BE2C (cell line): ENCODE measurements around the gene JARID2.

Experiments used
- DNase-seq: peaks from one replicate; pipeline ENCODE4 v3.0.0-alpha.2; 2020
- H3K27me3 ChIP-seq: fragments of 250-450 bp; sonication (Bioruptor Pico); 2 replicates; pipeline ENCODE4 v1.5.1; 2020; ENCODE audit warnings: mild to moderate bottlenecking
- H3K36me3 ChIP-seq: fragments of 250-450 bp; sonication (Bioruptor Pico); 2 replicates; pipeline ENCODE4 v1.5.1; 2020; ENCODE audit warnings: mild to moderate bottlenecking
- H3K4me1 ChIP-seq: fragments of 250-450 bp; sonication (Bioruptor Pico); 2 replicates; pipeline ENCODE4 v1.5.1; 2020
- H3K4me3 ChIP-seq: 2 replicates; pipeline ENCODE4 v1.5.1; 2011; ENCODE audit warnings: low read depth, low read length
- H3K9me3 ChIP-seq: fragments of 250-450 bp; sonication (Bioruptor Pico); 2 replicates; pipeline ENCODE4 v1.5.1; 2020
- TF ChIP-seq, protein P1 (sequence below): IDR thresholded peaks from 2 replicates; pipeline ENCODE4 v1.5.1; 2012; ENCODE audit warnings: mild to moderate bottlenecking, low read depth, low read length

Gene JARID2

DNA sequence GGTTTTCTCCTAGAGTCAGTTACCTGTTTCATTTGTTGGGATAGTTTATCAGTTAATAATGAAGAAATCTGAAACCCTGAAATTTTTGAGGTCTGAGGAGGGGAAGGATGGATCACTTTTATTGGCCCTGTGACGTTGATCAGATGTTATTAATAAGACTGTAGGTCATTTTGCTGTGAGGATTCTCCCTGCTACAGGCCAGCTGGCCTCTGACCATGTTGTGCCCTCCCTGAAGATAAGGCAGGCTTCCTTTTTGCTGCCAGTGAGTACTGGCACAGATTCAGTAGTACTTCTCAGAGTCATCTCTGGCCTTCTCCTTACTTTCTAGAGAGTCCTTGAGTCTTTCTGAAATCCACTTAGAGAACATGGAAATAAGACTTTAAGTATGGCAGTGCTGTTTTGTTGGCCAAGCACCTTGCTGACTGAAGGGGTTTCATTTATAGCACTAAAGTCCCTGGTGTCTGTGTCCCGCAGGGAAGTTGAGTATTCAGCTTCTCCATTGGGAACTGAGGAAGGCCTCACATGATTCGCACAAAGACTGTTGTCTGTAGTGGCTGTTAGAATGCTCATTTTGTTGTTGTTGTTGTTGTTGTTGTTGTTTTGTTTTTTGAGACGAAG, 214.3 kb downstream of the JARID2 start:
- no peak for DNase-seq
- H3K9me3 ChIP-seq = no peaks in the 10 kb centered on the region
- H3K27me3 ChIP-seq = no peaks in the 10 kb centered on the region
- no peaks in the 10 kb centered on the region for H3K36me3 ChIP-seq
- TF ChIP-seq, protein P1, sequence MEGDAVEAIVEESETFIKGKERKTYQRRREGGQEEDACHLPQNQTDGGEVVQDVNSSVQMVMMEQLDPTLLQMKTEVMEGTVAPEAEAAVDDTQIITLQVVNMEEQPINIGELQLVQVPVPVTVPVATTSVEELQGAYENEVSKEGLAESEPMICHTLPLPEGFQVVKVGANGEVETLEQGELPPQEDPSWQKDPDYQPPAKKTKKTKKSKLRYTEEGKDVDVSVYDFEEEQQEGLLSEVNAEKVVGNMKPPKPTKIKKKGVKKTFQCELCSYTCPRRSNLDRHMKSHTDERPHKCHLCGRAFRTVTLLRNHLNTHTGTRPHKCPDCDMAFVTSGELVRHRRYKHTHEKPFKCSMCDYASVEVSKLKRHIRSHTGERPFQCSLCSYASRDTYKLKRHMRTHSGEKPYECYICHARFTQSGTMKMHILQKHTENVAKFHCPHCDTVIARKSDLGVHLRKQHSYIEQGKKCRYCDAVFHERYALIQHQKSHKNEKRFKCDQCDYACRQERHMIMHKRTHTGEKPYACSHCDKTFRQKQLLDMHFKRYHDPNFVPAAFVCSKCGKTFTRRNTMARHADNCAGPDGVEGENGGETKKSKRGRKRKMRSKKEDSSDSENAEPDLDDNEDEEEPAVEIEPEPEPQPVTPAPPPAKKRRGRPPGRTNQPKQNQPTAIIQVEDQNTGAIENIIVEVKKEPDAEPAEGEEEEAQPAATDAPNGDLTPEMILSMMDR = no peak
- no peak overlapping the region for H3K4me3 ChIP-seq
- peaks cover 15% of the 10 kb centered on the region for H3K4me1 ChIP-seq

DNA sequence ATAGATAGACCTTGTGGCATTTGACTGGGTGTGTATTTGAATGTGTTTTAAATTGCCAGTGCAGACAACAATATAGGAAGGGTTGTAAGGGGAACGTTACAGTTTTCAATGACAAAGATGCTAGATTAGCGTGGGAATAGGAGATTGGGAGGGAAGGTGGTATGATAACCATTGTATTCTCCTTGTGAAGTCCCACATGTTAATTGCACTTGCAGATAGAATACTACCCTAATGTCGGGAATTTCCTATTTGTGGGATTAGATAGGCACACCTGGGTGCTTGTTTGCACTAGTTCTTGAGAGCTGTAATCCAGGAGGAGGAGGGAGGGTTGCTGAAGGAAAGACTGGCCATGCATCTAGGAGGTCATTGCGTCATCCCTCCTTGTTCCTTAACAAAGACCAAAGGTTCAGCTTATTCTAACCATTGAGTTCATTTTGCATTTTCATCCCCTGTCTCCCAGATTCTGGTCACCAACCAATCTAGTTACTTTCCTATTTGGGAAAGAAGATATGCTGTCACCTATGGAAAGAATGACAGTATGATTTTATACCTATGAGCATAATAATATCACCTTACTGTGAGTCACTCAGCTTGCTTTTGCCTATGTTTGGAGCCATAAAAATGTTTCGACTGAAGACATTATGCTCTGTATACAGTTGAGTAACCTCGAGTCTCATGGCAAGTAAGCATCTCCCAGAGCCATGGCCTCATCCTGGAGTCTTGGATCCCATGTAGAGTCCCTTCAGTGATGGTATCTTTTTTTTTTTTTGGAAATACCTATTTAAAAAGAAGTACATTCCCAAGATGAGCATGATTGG, 215.5 kb downstream of the JARID2 start:
- Histone ChIP-seq H3K4me1 (peaks cover 7% of the 10 kb centered on the region; the same call in 1 of the 2 replicates), H3K9me3 (no peaks in the 10 kb centered on the region), H3K36me3 (no peaks in the 10 kb centered on the region), H3K27me3 (no peaks in the 10 kb centered on the region), H3K4me3 (no peak overlapping the region)
- DNase-seq = no peak
- TF ChIP-seq, protein P1 = no peak

DNA sequence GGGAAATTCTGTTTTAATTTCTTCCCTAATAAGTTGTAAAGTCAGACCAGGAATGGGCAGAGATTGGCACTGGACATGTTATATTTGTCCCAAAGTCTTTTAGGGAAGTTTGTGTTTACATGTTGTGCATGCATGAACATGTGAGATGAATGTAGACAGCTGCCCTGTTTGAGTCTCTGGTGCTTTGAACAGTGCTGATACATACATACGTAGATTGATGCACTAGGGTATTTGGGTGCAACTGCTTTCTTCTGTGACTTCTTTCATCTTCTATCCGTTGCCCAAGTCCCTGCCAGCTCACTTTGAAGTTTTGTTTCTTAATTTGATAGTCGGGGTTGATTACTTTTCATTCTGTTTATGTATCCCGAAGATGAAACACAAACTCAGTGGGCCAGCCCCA, 216.4 kb downstream of the JARID2 start:
- TF ChIP-seq, protein P1 = no peak
- no peak for DNase-seq
- Histone ChIP-seq H3K4me1 (peaks cover 7% of the 10 kb centered on the region; the same call in 1 of the 2 replicates), H3K4me3 (no peak overlapping the region), H3K36me3 (no peaks in the 10 kb centered on the region), H3K9me3 (no peaks in the 10 kb centered on the region), H3K27me3 (no peaks in the 10 kb centered on the region)

DNA sequence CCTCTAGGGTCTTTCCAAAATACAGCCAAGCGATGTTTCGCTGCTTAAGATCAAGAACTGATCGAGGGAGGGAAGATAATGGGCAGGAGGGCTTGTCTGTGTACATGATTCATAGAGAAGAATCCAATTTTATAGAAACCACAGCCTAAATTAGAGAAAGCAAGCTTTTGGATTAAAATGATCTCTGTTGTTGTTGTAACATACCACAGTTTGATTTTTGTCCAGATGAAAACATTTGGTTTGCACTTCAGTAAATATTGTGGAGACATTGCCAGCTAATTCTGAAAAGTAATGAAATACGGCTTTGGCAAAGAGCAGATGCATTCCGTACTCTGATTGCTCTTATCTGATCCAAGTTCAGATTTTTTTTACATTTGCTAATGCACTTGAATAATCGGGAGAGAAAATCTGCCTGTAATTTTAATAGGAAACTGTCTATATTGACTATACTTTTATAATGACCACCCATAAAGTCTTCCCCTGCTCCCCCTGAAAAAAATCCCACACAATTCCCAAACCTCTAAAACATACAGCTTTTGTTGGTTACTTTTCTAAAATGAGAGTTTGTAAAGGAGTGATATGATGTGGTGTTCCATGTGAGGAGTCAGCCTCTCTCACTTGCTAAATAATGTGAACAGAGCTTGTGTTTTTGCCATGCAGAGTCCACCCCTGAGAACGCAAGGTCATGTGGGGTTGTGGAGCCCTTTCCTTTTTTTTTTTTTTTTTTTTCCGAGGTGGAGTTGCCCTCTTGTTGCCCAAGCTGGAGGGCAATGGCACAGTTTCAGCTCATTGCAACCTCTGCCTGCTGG, 217.1 kb downstream of the JARID2 start:
- Histone ChIP-seq H3K27me3 (no peaks in the 10 kb centered on the region), H3K4me3 (no peak overlapping the region), H3K4me1 (peaks cover 7% of the 10 kb centered on the region; the same call in 1 of the 2 replicates), H3K9me3 (no peaks in the 10 kb centered on the region), H3K36me3 (no peaks in the 10 kb centered on the region)
- TF ChIP-seq, protein P1 = no peak
- DNase-seq = no peak

DNA sequence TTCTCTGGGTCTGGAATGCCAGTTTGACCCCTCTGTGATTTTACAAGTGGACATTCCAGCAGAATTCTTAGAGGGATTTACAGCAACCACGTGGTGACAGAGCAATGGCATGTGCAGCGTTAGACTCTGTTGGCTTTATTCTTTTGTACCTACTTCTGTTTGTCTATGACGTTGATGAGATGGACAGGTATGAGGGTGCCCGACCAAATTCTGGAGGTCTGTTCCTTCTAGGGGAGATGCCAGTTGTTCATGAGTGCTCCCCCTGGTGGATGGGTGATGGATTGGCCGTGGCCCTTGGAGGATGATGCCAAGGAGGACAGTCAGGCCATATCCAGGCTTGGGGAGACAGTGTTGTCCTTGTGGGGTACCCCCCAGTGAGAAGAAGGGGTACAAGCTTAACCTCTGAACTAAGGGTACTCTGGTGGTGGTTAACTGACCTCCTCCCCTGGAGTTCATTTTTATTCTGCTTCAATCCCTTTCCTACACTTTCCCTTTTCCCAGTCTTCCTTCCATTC, 218.4 kb downstream of the JARID2 start:
- TF ChIP-seq, protein P1 = peak; percentile 79
- no peaks in the 10 kb centered on the region for H3K27me3 ChIP-seq
- DNase-seq = peak; percentile 33

More for the DNA sequence above, 218.4 kb downstream of the JARID2 start:
- H3K9me3 ChIP-seq = no peaks in the 10 kb centered on the region
- H3K4me1 ChIP-seq = peaks cover 7% of the 10 kb centered on the region; the same call in 1 of the 2 replicates
- H3K36me3 ChIP-seq = peaks cover 5% of the 10 kb centered on the region; the same call in 1 of the 2 replicates
- no peak overlapping the region for H3K4me3 ChIP-seq
